ENCODE data around the gene GEMIN4. TPM values are rescaled to one million over a fixed set of nuclear protein-coding genes. Genes with fewer than 3 reads are reported as not detected.

Gene GEMIN4
- total RNA-seq, 2 experiments from 2014 or later = 19.1 to 19.2 TPM

Other genes starting within 250 kb of the GEMIN4 start
- gene VPS53, start 37.4 kb downstream of the GEMIN4 start, total RNA-seq = 10 to 100 TPM; 49.3 to 51.5 TPM
- 1 to 10 TPM; 1.5 to 3.2 TPM for gene TLCD3A, start 19.7 kb downstream of the GEMIN4 start, total RNA-seq
- gene GLOD4, start 30.0 kb upstream of the GEMIN4 start, total RNA-seq = 10 to 100 TPM; 80.7 to 86.2 TPM
- gene MRM3, start 30.1 kb upstream of the GEMIN4 start, total RNA-seq = 10 to 100 TPM; 47.4 to 49.7 TPM
- under 1 TPM; 0.17 to 0.95 TPM for gene NXN, start 227.5 kb upstream of the GEMIN4 start, total RNA-seq
- 10 to 100 TPM; 13.2 to 14.0 TPM for gene TIMM22, start 244.9 kb upstream of the GEMIN4 start, total RNA-seq

All from CD8-positive, alpha-beta T cell (primary cell).